GM19238 (cell line): ENCODE data around the gene KLRF2.

Experiments used
- DNase-seq: peaks from one replicate; pipeline ENCODE4 v3.0.0; 2011; ENCODE audit warnings: low spot score; ENCODE audit not compliant: insufficient read length

The KLRF2 gene

DNA sequence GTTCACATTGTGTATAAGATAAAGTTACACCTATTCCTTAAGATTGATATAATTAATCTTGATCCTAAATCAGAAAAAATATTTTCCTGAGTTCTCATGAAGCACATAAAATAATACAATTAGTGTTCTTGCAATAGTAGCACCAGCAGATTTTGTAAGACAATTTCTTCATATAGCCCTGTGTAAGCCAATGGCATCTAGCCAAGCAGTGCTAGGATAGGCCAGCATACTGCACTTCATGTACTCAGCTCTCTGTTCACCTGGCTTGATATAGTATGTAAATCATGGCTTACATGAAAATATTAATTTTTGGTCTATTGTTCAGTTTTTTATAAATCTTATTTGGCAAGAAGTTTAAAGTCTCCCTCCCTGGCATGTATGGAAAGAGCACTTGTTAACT, 1.9 kb downstream of the KLRF2 start:
- no peak for DNase-seq

DNA sequence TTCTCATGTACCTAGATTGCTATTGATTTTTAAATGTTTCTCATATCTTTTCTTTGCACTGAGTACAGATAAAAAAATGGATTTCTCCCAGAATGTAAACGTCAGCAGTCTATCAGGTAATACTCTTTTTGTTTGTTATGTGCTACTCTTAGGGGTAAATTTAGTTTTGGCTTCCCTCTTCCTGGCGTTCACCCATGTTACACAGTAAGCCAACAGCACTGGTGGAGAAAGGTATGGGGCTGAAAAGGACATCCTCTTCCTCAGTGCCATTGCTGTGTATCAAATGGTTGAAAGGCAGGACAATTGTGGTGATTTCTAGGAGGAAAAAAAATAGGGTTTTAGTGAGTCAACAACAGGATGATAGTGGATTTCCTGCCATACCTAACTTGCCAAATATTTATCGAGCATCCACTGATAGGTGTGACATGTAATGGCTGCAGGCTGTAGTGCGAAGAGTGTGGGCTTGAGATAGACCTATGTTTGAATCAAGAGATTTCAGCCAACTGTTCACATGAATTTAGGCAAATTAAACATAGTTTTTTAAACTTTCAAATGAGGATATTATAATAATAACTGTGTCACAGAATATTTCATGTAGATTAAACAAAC, 7.5 kb downstream of the KLRF2 start:
- DNase-seq: no peak

GRCh38 chr12:9895215-9895971, 14.1 kb downstream of the KLRF2 start:
- DNase-seq: no peak

DNA sequence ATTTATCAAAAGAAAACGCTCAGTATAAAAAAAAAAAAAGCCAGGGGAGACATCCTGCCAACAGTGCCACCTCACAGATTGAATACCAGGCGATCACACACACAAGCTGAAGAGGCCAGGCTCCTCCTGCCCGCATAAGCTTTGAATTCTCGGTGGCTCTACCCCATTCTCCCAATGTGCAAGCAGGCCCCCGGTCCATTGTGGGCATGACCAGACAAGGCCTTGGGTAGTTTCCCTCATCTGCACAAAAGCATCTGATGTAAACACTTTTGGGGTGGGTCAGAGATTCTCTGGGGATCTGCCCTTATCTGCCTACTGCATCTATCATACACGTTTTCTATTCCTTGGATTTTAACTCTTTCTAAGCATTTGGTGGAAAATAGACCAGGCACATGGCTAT, 16.2 kb downstream of the KLRF2 start:
- no peak for DNase-seq

DNA sequence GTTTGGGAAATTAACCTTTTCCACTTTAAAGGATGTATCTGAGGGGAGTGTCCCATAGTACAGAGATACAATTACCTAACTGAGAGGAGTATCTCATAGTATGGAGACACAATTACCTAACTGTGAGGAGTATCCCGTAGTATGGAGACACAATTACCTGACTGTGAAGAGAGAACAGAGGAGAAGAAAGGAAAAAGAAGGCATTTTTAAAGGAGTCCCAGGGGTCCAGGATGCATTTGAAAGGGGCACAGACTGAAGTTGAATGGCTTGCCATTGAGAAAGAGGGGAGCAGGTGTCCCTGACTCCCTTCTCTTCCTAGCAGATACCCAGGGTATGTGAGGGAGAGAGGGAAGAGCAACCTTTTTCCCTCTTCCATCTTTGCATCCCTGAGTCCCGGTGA, 17.9 kb downstream of the KLRF2 start:
- no peak for DNase-seq

DNA sequence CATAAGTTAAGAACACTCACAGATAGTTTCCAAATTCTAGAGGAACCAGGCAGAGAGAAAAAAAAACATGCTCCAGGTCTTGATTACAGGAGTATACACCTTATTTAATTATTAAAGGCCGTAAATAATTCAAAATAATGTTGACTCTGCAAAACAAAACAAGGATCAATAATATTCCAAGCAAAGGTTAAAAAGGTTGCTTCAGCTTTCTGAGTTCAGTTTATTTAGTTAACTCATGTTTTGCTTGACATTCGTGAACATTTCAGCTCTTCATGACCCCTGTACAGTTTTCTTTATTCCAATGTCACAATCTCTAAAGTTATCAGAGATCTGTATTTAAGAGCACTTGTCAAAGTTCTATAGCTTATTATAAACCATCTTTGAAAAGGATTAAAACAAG, 19.6 kb downstream of the KLRF2 start:
- no peak for DNase-seq

GRCh38 chr12:9902539-9903228, 21.4 kb downstream of the KLRF2 start:
- DNase-seq: no peak

- no peak for DNase-seq
Observed at GRCh38 chr12:9906873-9907272, 25.6 kb downstream of the KLRF2 start.

- no peak for DNase-seq
Observed at GRCh38 chr12:9907769-9908168, 26.5 kb downstream of the KLRF2 start.

DNA sequence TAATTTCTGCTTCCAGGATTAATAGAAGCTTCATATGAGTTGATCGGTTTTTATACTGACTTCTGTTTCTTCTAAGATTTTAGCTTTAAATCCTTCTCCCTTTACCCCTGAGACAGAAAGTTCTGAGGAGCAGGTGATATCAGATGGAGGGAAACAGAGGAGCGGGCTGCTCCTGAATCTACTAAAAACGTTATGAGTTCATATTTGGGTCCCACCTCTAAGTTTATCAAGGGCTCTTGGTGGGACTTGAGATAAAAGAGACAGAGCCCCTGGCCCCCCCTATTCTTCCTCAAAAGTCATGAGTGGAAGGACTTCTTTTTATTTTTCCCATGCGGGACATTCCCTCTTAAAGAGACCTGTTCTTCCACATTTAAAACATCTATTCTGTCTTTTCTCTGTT, 27.1 kb downstream of the KLRF2 start:
- DNase-seq: no peak

DNA sequence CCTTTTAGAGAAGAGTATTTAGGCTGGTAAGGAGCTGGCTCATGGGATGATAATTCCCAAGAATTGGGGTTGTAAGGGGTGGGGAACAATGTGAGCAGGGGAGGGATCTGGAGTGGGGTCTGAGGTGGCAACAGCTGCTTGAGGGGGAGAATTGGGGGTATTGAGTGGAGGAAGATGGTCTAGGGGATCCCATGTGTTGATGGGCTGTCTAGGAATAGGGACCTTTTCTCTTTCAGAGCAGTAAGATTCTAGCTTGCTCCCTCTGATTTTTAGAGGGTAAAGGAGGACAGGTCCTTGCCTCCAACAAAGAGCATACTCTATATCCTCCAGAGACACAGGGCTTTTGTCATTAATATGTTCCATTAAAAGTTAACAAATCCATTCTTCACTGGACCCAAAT, 28.4 kb downstream of the KLRF2 start:
- DNase-seq: no peak

DNA sequence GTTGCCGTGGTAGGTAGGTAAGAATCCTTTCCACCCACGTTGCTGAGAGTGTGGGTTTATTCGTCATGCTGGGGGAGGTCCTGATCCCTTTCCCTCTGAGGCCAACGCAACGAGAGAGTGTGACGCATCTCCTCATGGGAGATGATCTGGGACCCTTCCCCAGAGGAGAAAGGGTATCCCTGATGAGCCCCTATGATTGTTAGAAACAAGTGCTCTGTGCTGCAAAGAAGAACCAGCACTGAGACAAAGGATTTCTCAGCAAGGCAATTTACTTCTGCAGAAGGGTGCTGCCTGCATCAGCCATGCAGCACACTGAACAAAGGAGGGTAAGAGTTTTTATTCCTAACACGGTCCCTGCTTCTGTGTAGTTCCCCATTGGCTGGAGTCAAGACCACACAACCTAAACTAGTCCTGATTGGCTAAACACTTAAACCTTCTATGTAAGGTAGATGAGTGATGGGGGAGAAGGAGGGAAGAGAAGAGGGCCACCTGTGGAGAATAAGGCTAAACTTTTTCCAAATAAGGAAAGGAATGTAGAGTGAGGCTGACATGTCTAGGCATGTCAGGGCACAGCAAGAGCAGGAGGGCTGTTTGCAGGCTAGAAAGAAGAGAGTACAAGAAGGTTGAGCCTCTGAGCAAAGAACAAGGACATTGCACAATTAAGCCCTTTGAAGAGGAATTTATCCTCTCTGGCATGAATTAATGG, 29.6 kb downstream of the KLRF2 start:
- no peak for DNase-seq

DNA sequence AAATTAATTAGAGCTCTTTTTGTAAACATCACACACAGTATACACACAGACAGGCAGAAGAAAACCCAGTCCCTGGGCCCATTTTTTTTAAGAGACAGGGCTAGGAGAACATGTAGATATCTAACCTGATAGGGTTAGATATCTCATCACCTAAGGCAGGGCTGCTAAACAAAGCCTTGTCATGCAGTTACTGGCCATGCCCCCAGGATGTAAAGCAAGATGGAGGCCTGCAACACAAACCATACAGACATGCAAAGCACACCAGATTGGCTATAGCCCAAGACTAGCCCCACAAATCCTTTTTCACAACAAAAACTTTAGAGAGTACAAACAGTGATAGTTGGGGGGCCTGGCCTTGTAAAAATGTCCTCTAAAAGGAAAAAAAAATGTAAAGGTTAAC, 30.4 kb downstream of the KLRF2 start:
- DNase-seq: no peak

- no peak for DNase-seq
Observed at GRCh38 chr12:9919443-9919842, 38.2 kb downstream of the KLRF2 start.

DNA sequence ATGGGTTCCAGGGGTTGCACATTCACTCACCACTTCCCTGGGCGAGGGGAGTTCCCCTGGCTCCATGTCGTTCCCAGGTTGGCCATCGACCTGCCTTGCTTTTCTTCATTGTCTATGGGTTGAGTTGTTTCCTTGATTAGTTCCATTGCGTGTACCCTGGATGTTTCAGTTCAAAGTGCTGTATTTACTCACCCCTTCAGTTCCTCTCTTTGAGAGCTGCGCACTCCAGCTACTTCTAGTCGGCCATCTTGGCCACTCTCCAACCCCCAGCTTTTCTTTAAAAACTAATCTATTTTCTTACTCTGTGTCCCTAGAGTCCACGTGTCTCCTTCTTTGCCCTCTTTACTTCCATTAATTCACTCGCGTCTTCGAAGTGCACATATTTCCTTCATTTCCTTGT, 39.2 kb downstream of the KLRF2 start:
- no peak for DNase-seq

- DNase-seq: no peak
Observed at GRCh38 chr12:9922429-9922828, 41.1 kb downstream of the KLRF2 start.

GRCh38 chr12:9925705-9926393, 44.6 kb downstream of the KLRF2 start:
- DNase-seq: no peak

DNA sequence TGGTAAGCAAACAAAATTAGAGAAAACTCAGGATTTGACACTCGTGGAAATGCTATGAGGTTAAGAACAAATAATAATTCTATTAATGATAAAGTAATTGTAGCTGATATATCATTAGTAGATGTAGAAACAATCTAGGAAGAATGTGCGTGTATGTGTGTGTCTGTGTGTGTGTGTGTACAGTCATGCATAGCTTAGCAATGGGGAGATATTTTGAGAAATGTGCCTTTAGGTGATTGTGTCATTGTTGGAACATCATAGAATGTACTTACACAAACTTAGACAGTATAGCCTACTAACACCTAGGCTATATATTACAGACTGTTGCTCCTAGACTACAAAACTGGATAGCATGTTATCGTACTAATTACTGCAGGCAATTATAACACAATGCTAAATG, 45.6 kb downstream of the KLRF2 start:
- DNase-seq: no peak

DNA sequence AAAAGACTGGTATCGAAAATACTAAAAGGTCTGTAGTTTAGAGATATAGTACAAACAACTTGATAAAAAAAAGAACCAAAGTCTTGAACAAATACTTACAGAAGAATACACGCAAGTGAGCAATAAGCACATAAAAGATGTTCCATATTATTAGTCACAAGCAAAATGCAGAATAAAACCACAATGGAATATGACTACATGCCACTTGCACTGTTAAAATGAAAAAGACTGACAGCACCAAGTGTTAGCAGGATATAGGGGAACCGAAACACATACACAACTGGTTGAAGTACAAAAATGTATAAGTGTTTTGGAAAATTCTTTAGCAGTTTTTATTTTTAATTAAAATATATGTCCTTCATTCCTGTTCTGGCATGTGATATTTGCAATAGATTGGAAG, 47.3 kb downstream of the KLRF2 start:
- no peak for DNase-seq

DNA sequence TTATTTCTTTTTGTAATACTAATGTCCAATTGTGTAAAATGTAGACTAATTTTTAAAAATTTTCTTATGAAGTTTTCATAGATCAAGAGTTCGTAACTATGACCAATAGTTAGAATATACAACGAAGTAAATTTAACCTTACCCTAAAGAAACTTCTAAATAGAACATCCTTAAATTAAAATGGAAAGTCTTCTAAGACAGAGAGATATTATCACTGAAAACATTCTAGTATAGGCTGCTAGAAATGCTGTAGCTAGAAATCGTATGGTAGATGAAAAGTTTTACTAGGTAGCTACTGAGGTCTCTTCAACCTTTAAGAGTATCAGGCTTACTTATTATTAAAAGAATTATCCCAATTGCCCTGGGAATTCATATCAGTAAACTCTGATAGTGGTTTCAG, 50.0 kb downstream of the KLRF2 start:
- DNase-seq: no peak

DNA sequence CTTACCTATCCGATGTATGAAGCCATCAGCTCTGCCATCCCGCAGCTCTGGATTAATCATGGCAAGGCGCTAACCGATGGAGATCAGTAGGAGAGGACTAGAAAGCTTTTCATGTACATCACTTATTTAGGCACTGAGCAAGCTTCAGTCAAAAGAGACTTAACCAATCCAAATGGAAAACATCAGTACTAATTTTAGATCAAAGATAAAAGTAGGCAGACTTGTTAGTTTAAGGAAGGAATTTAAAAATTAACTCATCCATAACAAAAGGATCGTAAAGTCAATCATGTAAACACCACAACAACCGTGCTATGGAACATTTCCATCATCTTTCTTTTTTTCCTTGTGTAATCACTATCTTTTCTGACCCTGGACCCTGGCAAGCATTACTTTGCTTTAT, 51.0 kb downstream of the KLRF2 start, which contains the start of gene CLEC2A:
Gene CLEC2A, minus strand, starts transcription at position 101 of the 400 bp plus-strand sequence. Its CDS starts 41 bp downstream, at position 60.
- no peak for DNase-seq
